ENCODE measurements around the gene KATNAL1. TPM values are rescaled to one million over a fixed set of nuclear protein-coding genes. Genes with fewer than 3 reads are reported as not detected.

KATNAL1 gene
- total and polyA plus RNA-seq, 10 of the 15 experiments (the other 5 are each of a cell fraction or from before 2014, with no cell fraction given), result 6.5 to 18.7 (median 11.7) TPM

DNA sequence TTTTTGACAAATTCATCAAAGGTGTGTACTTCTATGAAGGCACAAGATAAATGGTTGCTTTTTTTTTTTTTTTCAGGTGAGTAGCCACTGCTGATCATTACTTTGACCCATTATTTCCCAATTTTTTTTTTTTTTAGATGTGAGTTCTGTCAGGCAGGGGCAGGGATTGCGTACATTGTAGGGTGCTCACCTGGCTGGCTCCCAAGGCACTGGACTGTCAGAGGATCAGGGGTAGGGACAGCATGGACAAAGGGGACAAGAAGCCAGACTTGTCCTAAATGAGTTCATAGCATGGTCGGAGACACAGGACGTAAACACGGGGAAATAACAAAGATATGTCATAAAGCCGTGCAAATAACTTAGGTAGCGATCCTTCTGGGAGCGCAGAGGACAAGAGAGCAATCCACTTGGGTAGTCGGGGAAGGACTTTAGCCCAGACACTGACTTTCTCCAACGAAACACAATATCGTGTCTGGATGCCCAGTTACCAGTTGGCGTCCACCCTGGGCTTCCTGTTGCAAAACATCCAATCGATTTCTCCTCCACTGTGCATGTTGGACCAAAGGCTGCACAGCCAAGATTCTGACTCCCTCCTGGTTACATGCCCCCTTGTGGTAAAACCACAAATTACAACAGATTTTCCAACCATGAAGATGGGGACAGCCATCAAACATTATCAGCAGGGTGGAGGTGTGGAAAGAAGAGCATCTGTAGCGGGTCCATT, 27.5 kb upstream of the KATNAL1 start (continued):
- TF ChIP-seq RUNX3 (IDR thresholded peaks at IDR 0.05; ENCODE audit: low read length) (peak; percentile 81), YBX1 (IDR thresholded peaks at IDR 0.05) (no peak), SMC3 (IDR thresholded peaks at IDR 0.05; ENCODE audit: borderline replicate concordance, low read length) (peak; percentile 76; the same call in 1 of the 2 replicates)

DNA sequence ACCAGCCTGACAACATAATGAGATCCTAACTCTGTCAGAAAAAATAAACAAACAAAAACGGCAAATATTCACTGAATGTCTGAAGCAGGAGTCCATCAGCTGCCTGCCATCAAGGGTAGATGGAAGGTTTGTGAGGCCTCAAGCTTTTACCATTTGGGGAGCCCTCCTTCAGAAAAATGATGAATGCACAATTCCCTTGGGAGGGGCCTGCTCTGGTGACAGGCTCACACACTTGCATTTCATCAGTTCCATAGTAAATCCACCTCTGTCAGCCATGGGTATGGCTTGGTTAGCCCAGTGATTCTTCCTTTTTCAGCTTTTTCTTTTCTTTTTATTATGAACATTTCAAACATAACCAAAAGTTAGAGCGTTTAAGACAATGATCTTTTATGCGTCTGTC, 26.3 kb upstream of the KATNAL1 start:
- no peaks in the 10 kb centered on the region for H3K36me3 ChIP-seq (ENCODE audit: control insufficient read depth in 2 of 2, insufficient read depth in 2 of 2, low read length in 1 of 2)
- H3K27ac ChIP-seq (ENCODE audit: control insufficient read depth, insufficient read depth), result no peak overlapping the region
- H3K4me3 ChIP-seq, result no peak overlapping the region
- ChIA-PET POLR2A (no interaction called here), CTCF (interaction anchor here (0.7 to 5.8 kb wide), 11 partner anchors 12 to 211 kb away, joined by 3 to 94 read pairs (median 4); no protein-coding TSS in a partner anchor), RAD21 (ENCODE audit: unreplicated experiment) (interaction anchor here (1.0 to 2.4 kb wide), 5 partner anchors 13 to 201 kb away, joined by 3 to 22 read pairs (median 3); no protein-coding TSS in a partner anchor), SMC1A (ENCODE audit: uncharacterized antibody, unreplicated experiment) (interaction anchor here (0.7 to 2.2 kb wide), 20 partner anchors 10 to 216 kb away, joined by 3 to 14 read pairs (median 4); no protein-coding TSS in a partner anchor)
- in situ Hi-C loops (cut with MboI) (loop anchor here (5.0 kb wide), 1 partner anchor 196 kb away; no protein-coding TSS in a partner anchor), intact Hi-C loops (cut with micrococcal nuclease; ENCODE audit: unreplicated experiment) (no loop called here)
- 48% methylated on average over 3 of the region's 3 CpGs for WGBS (ENCODE audit: insufficient coverage, insufficient replicate concordance, low lambda C conversion rate, missing lambda C conversion rate)
- DNase-seq (ENCODE audit: low read depth, low spot score) (no peak), ATAC-seq (no peak), FAIRE-seq (no peak)
- H3K9me3 ChIP-seq (replicated peaks; ENCODE audit: control insufficient read depth, insufficient read depth, low read length), result no peaks in the 10 kb centered on the region
- no peak overlapping the region for H3K9ac ChIP-seq (ENCODE audit: control insufficient read depth, insufficient read depth, low read length)
- H3K4me1 ChIP-seq (ENCODE audit: control insufficient read depth, insufficient read depth, low read length), result no peaks in the 10 kb centered on the region
- H3K79me2 ChIP-seq (ENCODE audit: control insufficient read depth, insufficient read depth, low read length), result no peaks in the 10 kb centered on the region
- H3K27me3 ChIP-seq (replicated peaks in 1 of 2; ENCODE audit: control insufficient read depth in 2 of 2, insufficient read depth in 2 of 2, low read length in 1 of 2), result no peaks in the 10 kb centered on the region
- no peak for TF ChIP-seq SMAD5 (IDR thresholded peaks at IDR 0.05; ENCODE audit: low read depth)
- TF ChIP-seq SMC3 (IDR thresholded peaks at IDR 0.05; ENCODE audit: borderline replicate concordance, low read length), result 0 out of 2 replicates have a peak, but pooled peaks have one; percentile 1
- BruUV-seq (replicated peaks), result no TSS peak
- H4K20me1 ChIP-seq (ENCODE audit: control insufficient read depth, insufficient read depth), result no peaks in the 10 kb centered on the region
- H3K4me2 ChIP-seq (ENCODE audit: control insufficient read depth, insufficient read depth), result no peak overlapping the region
- no peak overlapping the region for H2AFZ ChIP-seq (ENCODE audit: control insufficient read depth, low read depth, low read length)
